Fibroblast of mammary gland (primary cell): Measurements from ENCODE around the gene DNAH12.

Experiments used
- DNase-seq: peaks from one replicate; pipeline ENCODE4 v3.0.0-alpha.2; 2010; ENCODE audit warnings: low read depth
- H3K4me3 ChIP-seq: 2 replicates; pipeline ENCODE4 v1.5.1; 2011; ENCODE audit warnings: low read depth, mild to moderate bottlenecking, low read length, moderate library complexity; ENCODE audit not compliant: control insufficient read depth
- CTCF ChIP-seq: conservative IDR thresholded peaks from 2 replicates; pipeline ENCODE4 v1.5.1; 2011; ENCODE audit warnings: low read depth, low read length, inconsistent platforms; ENCODE audit not compliant: control insufficient read depth, insufficient read depth

The DNAH12 gene

GRCh38 chr3:57559526-57559925 is 15.4 kb upstream of the DNAH12 start:
- TF ChIP-seq CTCF, result no peak
- H3K4me3 ChIP-seq, result no peak overlapping the region
- peak; percentile 59 for DNase-seq

GRCh38 chr3:57557085-57557537 is 13.0 kb upstream of the DNAH12 start:
- peak overlapping the region; percentile 89 for H3K4me3 ChIP-seq
- peak; percentile 62 for DNase-seq
- no peak for TF ChIP-seq CTCF

DNA sequence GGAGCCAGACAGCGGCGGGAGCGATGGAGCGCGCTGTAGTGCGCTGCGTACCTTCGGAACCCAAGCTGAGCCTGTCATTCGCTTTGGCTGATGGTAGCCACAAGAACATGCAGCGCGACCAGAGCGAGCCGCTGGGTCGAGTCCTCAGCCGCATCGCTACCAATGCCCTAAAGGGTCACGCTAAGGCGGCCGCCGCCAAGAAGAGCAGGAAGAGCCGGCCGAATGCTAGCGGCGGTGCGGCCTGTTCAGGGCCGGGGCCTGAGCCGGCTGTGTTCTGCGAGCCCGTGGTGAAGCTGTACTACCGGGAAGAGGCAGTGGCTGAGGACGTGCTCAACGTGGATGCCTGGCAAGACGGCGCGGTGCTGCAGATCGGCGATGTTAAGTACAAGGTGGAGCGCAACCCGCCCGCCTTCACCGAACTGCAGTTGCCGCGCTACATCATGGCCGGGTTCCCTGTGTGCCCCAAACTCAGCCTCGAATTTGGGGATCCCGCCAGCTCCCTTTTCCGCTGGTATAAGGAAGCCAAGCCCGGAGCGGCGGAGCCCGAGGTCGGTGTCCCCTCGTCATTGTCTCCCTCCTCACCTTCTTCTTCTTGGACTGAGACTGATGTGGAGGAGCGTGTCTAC is 12.4 kb upstream of the DNAH12 start:
- H3K4me3 ChIP-seq, result peak overlapping the region; percentile 89
- no peak for TF ChIP-seq CTCF
- DNase-seq, result peak; percentile 24

DNA sequence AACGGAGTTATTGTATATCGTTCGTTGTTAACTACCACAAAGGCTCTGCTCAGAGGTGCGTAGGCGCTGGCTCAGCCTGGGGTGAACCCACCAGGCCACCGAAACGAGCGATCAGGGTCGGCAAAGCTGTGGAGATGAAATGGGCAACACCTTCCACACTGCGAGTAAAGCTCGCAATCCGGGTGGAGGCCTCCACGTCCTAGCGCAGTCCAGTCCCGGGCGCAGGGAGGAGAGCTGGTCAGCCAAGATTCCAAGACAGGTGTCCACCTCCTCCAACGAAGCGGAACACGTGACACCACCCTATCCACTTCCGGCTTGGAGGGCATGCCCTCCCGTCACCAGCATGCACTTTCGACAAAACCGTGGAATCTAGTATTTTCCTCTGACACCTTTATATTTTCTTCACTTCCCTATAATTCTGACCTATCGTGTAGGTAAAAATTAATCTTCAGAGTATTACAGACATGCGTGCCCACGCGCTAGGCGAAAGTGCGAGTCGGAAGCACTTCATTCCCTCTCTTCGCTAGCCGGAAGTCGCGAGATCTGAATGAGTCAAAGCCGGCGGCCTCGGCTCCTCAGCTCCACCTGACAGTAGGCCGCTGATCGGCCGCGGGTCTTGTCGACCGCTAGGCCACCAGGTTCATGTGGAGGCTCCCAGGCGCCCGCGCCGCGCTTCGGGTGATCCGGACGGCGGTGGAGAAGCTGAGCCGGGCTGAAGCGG is 11.8 kb upstream of the DNAH12 start, which contains the start of gene PDE12:
PDE12 (plus strand) TSS at position 537 of the 721 bp plus-strand sequence; CDS start at position 643, 106 bp downstream.
- TF ChIP-seq CTCF, result no peak

GRCh38 chr3:57555306-57555705 is 11.2 kb upstream of the DNAH12 start:
- DNase-seq, result no peak
- H3K4me3 ChIP-seq, result peak overlapping the region; percentile 89
- no peak for TF ChIP-seq CTCF

More for the DNA sequence above, 11.8 kb upstream of the DNAH12 start, which contains the start of gene PDE12:
- DNase-seq, result peak; percentile 91
- H3K4me3 ChIP-seq, result peak within 1 kb of the TSS; percentile 89

- H3K4me3 ChIP-seq, result no peak overlapping the region
- TF ChIP-seq CTCF, result no peak
- DNase-seq, result no peak
Measured at GRCh38 chr3:57546616-57547015, 2.5 kb upstream of the DNAH12 start.
